Left forelimb (tissue), 1 donor: ENCODE results near the gene GUCA2B.

Experiments used
- DNase-seq: peaks from one replicate; pipeline ENCODE4 v3.0.0-alpha.2; 2018; ENCODE audit warnings: low spot score

The GUCA2B gene

DNA sequence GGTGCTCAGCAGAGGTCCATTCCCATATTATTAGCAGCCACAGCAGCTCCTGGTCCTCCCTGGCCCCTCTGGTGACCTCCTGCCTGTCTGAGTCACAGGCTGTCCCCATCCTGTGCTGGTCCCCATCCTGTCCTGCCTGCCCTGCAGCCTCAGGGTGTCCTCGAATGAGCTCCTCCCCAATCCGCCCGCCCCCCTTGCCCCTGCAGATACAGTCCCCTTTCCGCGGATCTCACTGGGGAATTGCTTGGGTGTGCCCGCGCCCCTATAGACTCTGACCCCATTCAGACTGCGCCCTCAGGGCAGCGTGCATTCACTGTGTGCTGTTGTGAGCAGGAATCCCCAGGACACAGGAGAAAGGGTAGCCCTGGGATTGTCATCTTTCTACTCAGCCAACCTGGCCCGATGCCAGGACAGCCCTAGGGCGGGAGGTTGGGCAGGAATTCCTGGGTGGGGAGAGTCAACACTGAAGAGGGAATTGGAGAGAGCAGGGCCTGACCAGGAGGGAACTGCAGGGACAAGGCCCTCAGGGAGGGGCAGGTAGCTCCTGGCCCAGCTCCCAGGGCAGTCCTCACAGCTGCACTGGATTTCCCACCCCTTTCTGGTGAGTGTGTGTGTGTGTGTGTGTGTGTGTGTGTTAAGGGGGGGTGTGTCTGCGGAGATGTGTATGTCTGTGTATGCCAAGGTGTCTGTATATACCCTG, 12.5 kb downstream of the GUCA2B start:
- no peak for DNase-seq

DNA sequence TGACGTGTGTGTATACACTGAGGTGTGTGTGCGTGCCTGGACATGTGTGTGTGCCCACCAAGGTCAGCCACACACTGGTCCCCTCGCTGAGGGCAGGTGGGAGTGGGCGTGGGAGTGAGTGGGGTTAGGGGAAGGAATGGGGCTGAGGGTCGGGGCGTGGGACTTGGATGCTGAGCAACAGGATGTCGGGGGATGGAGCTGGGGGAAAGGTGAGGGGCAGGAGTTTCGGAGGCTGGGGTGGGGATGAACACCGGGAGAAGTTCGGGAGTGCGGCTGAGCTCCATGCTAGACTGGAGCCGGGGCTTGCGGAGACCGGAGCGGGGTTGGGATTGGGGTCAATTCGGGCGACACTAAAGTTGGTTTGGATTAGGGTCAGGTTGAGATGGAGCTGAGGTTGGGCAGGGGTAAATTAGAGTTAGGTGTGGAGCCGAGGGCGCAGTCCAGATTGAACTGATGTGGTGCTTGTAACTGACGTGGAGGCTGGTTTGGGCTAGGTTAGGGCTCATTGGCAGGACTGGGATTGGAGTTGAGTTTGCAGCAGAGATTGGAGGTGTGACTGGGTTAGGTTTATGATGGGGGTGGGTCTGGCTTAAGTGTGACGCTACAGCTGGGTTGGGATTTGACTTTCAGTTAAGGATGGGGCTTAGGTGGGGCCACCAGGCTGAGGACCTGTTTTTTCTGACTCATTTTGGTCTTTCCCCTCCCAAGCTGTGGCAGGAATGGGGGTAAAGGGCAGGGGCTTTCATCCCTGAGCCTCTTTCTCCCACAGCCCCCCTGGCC, 14.6 kb downstream of the GUCA2B start:
- DNase-seq, result no peak

DNA sequence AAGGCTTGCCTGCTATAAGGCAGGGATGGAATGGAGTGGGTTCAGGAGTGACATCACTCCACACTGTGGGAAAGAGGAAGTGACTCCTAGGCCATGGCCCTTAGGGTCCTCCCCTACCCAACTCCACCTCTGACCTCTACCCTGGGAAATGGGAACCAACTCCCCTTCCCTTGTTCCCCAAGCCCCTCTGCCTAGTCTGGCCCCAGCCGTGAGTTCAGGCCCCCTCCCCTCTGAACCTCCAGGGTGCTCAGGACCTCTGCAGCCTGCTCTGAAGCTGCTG, 15.1 kb downstream of the GUCA2B start:
- DNase-seq, result no peak

GRCh38 chr1:42168763-42169162, 15.6 kb downstream of the GUCA2B start:
- DNase-seq, result no peak

- DNase-seq, result no peak
These were observed 17.8 kb downstream of the GUCA2B start for GRCh38 chr1:42170779-42171621.

- DNase-seq, result no peak
These were observed 18.6 kb downstream of the GUCA2B start for GRCh38 chr1:42171679-42172266.

GRCh38 chr1:42172381-42173133, 19.3 kb downstream of the GUCA2B start:
- no peak for DNase-seq

DNA sequence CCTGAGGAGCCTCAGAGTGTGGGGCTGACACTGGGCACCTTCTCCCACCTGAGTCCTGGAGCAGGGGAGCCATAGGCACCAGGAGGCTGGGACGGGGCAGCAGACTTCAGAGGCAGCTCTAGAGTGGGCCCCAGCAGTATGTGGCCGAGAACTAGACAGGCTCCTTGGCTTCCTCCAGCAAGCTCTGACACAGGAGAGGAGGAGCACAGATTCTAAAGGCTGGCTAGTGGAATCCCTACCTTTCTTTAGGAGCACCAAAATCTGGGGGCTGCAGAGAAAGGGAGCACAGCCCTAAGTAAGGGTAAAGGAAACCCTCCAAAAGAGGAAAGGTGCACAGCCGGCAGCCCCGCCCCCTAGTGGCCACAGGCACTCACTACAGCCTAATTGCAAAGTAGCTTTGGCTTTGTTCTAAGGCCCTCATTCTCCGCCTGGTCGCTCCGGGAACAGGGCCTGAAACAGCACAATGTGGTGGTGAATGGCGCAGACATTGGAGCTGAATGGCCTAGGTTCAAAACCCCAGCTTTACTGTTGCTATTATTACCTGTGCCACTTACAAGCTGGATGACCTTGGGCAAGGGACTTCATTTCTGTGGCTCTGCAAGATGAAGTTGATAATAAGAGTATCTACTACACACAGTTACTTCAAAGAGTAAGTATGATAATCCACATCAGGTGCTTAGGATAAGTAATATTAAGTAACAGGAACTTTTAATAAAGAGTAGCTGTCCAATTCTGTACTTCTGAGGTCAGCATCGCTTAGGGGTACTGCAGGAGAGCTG, 20.1 kb downstream of the GUCA2B start:
- no peak for DNase-seq

DNA sequence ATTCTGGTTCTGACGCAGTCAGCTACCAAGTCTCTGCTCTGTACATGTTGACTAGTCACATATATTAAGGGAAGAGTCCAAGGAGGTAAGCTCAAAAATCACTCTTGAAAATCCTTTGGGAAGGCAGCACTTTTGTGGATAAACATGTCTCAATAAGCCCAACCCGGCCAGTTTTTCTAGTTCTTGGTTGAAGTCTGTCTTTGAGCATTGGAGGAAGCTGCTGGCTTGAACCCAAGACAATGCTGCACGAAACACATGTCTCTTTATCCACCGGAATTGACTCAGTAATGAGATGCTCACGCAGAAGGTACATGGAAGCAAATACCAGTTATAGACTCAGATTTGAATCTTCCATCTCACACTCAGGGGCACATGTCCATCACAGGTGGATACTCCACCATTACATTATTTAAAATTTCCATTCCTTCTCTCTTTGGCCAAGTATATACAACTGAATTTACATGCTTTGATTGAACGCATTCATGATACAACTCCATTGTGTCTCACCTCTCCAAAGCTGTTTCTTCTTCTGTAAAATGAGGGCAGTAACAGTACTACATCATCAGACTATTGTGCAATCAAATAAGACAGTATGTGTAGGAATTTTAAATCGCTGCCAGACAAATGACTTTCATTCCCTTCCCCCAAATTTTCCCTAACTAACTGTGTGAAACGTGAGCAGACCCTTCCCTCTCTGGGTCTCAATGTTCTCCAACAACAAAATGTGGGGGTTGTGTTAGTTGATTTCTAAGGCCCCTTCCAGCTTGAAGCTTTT, 20.9 kb downstream of the GUCA2B start:
- DNase-seq, result no peak

DNA sequence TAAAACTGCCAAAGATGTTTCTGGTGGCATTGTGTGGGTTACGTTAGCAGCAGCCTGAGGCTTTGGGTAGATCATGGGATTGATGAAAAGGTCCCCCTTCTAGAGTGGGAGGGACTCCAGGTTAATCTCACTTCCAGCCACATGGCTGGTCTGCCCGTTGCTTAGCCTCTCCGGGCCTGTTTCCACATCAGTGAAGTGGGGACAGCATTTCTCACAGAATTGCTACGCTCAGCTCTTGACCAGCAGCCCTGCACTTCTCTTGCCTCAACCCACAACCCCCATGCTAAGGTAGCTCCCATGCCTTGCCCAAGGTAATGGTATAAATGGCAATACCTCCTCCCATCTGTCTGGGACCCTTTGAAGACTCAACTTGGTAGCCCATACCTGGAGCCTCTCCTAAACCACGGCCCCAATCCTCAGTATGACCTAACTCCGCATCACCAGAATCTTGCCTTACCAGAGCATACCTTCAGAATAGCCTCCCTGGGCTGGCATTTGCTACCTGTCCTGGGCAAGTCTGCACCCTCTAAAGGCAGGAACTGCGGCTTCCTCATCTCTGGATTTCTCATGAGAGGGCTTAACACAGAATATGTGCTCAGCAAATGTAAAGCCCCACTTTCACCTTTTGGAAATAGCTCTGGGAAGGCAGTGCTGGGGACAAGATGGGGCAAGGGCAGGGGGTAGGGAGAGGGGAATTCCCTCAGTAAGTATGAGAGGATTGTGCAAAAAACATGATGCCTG, 22.3 kb downstream of the GUCA2B start:
- no peak for DNase-seq

GRCh38 chr1:42176902-42177519, 23.8 kb downstream of the GUCA2B start:
- DNase-seq, result no peak

DNA sequence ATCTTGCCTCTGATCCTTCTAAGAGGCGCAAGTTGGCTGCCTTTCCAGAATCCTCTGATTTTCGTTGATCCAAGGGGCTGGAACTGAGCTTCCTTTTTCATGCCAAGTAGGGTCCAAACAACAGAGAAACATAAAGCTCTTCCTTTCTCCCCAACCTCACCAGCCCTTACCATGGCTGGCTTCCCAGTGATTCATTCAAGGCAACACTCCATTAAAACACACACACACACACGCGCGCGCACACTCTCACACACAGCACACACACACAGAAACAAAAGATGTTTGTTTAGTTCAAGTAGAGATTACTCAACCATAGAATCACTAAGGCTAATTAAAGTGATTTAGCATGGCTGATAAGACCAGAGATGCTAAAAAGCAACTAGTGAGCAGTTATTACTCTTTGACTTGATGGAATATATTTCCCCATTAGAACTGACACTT, 24.4 kb downstream of the GUCA2B start:
- no peak for DNase-seq

DNA sequence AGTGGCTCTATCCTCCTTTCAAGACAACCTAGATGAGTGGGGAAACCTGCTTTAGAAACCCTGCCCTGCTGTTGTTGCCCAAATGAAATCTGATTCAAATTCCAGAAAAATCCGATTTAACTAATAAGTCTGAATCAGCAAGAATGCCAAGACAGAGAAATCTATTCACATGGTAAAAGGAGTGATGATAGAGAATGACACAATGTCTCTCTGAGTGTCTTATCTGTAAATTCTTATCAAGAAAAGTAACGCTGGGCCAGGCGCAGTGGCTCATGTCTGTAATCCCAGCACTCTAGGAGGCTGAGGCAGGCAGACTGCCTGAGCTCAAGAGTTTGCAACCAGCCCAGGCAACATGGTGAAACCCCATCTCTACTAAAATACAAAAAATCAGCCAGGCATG, 25.0 kb downstream of the GUCA2B start:
- no peak for DNase-seq

DNA sequence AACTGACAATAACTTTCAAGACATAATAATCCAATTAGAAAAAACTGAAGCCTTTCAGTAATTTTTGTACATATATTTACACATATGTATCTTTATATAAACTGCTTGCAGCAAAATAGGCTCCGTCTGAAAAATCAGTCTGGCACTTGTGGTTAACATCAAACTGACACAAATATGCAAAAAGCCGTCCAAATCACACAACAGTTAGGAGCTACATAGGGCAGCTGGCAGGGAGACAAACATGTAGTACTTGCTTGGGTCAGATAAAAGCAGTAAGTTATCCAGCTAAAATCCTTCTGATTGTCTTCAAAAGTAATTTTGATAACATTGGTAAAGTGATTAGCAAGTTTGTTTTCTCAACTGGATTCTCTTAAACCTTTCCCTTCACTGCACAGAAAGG, 26.1 kb downstream of the GUCA2B start:
- no peak for DNase-seq

GRCh38 chr1:42179900-42180329, 26.7 kb downstream of the GUCA2B start:
- no peak for DNase-seq

- DNase-seq, result no peak
These were observed 28.5 kb downstream of the GUCA2B start for GRCh38 chr1:42181687-42182086.

DNA sequence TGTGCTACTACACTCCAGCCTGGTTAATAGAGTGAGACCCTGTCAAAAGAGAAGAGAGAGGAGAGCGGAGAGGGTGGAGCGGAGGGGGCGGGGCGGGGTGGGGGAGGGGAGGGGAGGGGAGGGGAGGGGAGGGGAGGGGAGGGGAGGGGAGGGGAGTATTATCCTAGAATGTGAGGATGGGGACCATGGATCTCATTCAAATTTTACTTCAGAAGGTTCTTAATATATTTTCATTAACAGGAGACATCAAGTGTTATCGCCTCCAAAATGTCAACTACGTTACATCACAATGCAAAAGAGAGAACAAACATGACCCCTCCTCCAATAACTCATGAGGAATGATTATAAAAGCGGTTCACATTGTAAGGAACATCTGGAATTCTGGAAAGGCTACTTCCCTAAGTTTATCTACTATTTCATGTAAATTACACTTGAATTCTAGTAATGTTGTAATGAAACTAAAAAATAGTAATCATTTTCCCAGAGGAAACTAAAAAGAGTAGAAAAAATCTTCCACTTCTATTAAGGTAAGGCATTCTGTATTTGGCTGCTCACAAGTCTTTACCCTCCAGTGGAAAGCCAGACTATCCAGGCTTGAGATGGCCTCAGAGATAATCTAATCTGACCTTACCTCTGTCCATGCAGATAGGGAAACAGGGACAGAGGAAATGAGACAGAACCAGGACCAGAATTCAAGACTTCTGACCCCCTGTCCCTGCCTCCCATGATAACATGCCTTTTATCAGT, 30.2 kb downstream of the GUCA2B start:
- DNase-seq, result no peak

- DNase-seq, result no peak
These were observed 30.7 kb downstream of the GUCA2B start for GRCh38 chr1:42183957-42184268.
